Hematopoietic multipotent progenitor cell treated with erythropoietin and hydrocortisone succinate and interleukin-3 and kit ligand, for 15 days (in vitro differentiated cells): Measurements from ENCODE around the gene FRMD8.

Source experiments
- DNase-seq: peaks from one replicate; pipeline ENCODE4 v3.0.0-alpha.2; 2015; ENCODE audit warnings: low spot score

The FRMD8 gene

GRCh38 chr11:65375012-65375411 lies 11.4 kb upstream of the FRMD8 start:
- no peak for DNase-seq

- DNase-seq: no peak
Observed at GRCh38 chr11:65376138-65376713, 10.2 kb upstream of the FRMD8 start.

- no peak for DNase-seq
Observed at GRCh38 chr11:65377036-65377435, 9.4 kb upstream of the FRMD8 start.

- DNase-seq: no peak
Observed at GRCh38 chr11:65377777-65378176, 8.7 kb upstream of the FRMD8 start.

GRCh38 chr11:65378208-65378927 lies 8.1 kb upstream of the FRMD8 start:
- DNase-seq: no peak

- no peak for DNase-seq
Observed at GRCh38 chr11:65378928-65379638, 7.4 kb upstream of the FRMD8 start.

GRCh38 chr11:65379698-65380459 lies 6.6 kb upstream of the FRMD8 start:
- no peak for DNase-seq

- DNase-seq: no peak
Observed at GRCh38 chr11:65380460-65381119, 5.8 kb upstream of the FRMD8 start.

- DNase-seq: no peak
Observed at GRCh38 chr11:65381716-65382032, 4.8 kb upstream of the FRMD8 start.

- DNase-seq: peak; percentile 94
Observed at GRCh38 chr11:65382033-65382803, 4.2 kb upstream of the FRMD8 start, which contains the start of gene SLC25A45. Gene SLC25A45 (minus strand): TSS chr11:65382646. CDS start chr11:65381951, 695 bp downstream.

GRCh38 chr11:65382804-65383368 lies 3.6 kb upstream of the FRMD8 start:
- no peak for DNase-seq

- no peak for DNase-seq
Observed at GRCh38 chr11:65383778-65384177, 2.7 kb upstream of the FRMD8 start.

- DNase-seq: no peak
Observed at GRCh38 chr11:65384301-65384889, 2.0 kb upstream of the FRMD8 start.

- no peak for DNase-seq
Observed at GRCh38 chr11:65388731-65389130, 2.3 kb downstream of the FRMD8 start.

GRCh38 chr11:65389294-65389980 lies 3.0 kb downstream of the FRMD8 start:
- DNase-seq: no peak

GRCh38 chr11:65390099-65390941 lies 3.9 kb downstream of the FRMD8 start:
- DNase-seq: no peak

GRCh38 chr11:65390996-65391395 lies 4.6 kb downstream of the FRMD8 start:
- DNase-seq: no peak

GRCh38 chr11:65392186-65392829 lies 5.9 kb downstream of the FRMD8 start:
- DNase-seq: no peak
